H9 (cell line): Measurements from ENCODE around the gene SAP25. TPM values are rescaled to one million over a fixed set of nuclear protein-coding genes. Genes with fewer than 3 reads are reported as not detected.

Experiments used
- DNase-seq: peaks from one replicate; pipeline ENCODE4 v3.0.0-alpha.2; 2017
- H2AFZ ChIP-seq: one replicate; pipeline ENCODE4 v1.6.1; 2013; ENCODE audit warnings: mild to moderate bottlenecking, low read length, control low read depth, moderate library complexity
- H2AK5ac ChIP-seq: 2 replicates; pipeline ENCODE4 v1.6.1; 2013; ENCODE audit warnings: low read length, control low read depth, mixed read lengths; ENCODE audit not compliant: insufficient read length
- H2BK120ac ChIP-seq: one replicate; pipeline ENCODE4 v1.6.1; 2013; ENCODE audit warnings: low read depth, mild to moderate bottlenecking, low read length, control low read depth, inconsistent platforms; ENCODE audit not compliant: poor library complexity, severe bottlenecking
- H2BK12ac ChIP-seq: 2 replicates; pipeline ENCODE4 v1.6.1; 2013; ENCODE audit warnings: low read length, control low read depth, mixed read lengths, low read depth; ENCODE audit not compliant: insufficient read length
- H2BK15ac ChIP-seq: 2 replicates; pipeline ENCODE4 v1.6.1; 2013; ENCODE audit warnings: low read depth, low read length, control low read depth
- H2BK20ac ChIP-seq: one replicate; pipeline ENCODE4 v1.6.1; 2013; ENCODE audit warnings: low read depth, mild to moderate bottlenecking, low read length, control low read depth, inconsistent platforms; ENCODE audit not compliant: poor library complexity, severe bottlenecking
- H2BK5ac ChIP-seq: 2 replicates; pipeline ENCODE4 v1.6.1; 2013; ENCODE audit warnings: low read length, control low read depth, mixed read lengths; ENCODE audit not compliant: insufficient read length
- H3K14ac ChIP-seq: 2 replicates; pipeline ENCODE4 v1.6.1; 2013; ENCODE audit warnings: low read length, control low read depth; ENCODE audit not compliant: insufficient read depth
- H3K18ac ChIP-seq: 2 replicates; pipeline ENCODE4 v1.6.1; 2013; ENCODE audit warnings: low read depth, mild to moderate bottlenecking, mixed read lengths, low read length, control low read depth; ENCODE audit not compliant: insufficient read length
- H3K23ac ChIP-seq: 2 replicates; pipeline ENCODE4 v1.6.1; 2013; ENCODE audit warnings: low read length, control low read depth, mixed read lengths, low read depth; ENCODE audit not compliant: insufficient read length
- H3K23me2 ChIP-seq: 2 replicates; pipeline ENCODE4 v1.6.1; 2013; ENCODE audit warnings: low read depth, mild to moderate bottlenecking, mixed read lengths, low read length, control low read depth; ENCODE audit not compliant: insufficient read length, poor library complexity, severe bottlenecking
- H3K27ac ChIP-seq: 2 replicates; pipeline ENCODE4 v1.5.1; 2013; ENCODE audit warnings: low read length, control low read depth, mixed read lengths, low read depth; ENCODE audit not compliant: insufficient read length
- H3K27me3 ChIP-seq: 2 replicates; pipeline ENCODE4 v1.6.1; 2013; ENCODE audit warnings: low read length, control low read depth, inconsistent platforms; ENCODE audit not compliant: insufficient read depth
- H3K4ac ChIP-seq: 2 replicates; pipeline ENCODE4 v1.6.1; 2013; ENCODE audit warnings: low read depth, mild to moderate bottlenecking, control low read depth, inconsistent platforms, low read length, moderate library complexity
- H3K4me1 ChIP-seq: 2 replicates; pipeline ENCODE4 v1.6.1; 2013; ENCODE audit warnings: low read length, control low read depth, inconsistent platforms; ENCODE audit not compliant: insufficient read depth
- H3K4me2 ChIP-seq: 2 replicates; pipeline ENCODE4 v1.6.1; 2013; ENCODE audit warnings: low read length, control low read depth, mixed read lengths; ENCODE audit not compliant: insufficient read length, insufficient read depth
- H3K56ac ChIP-seq: 2 replicates; pipeline ENCODE4 v1.6.1; 2013; ENCODE audit warnings: low read depth, mild to moderate bottlenecking, mixed read lengths, low read length, control low read depth; ENCODE audit not compliant: insufficient read length
- H3K79me1 ChIP-seq: 2 replicates; pipeline ENCODE4 v1.6.1; 2013; ENCODE audit warnings: low read depth, mild to moderate bottlenecking, moderate library complexity, low read length, control low read depth, inconsistent platforms; ENCODE audit not compliant: insufficient read depth, poor library complexity, severe bottlenecking
- H3K79me2 ChIP-seq: 2 replicates; pipeline ENCODE4 v1.6.1; 2013; ENCODE audit warnings: low read length, control low read depth, inconsistent platforms; ENCODE audit not compliant: insufficient read depth
- H3K9ac ChIP-seq: 2 replicates; pipeline ENCODE4 v1.6.1; 2013; ENCODE audit warnings: low read length, control low read depth, mixed read lengths; ENCODE audit not compliant: insufficient read length; ENCODE audit errors: extremely low read depth
- H3K9me3 ChIP-seq: one replicate; pipeline ENCODE4 v1.6.1; 2013; ENCODE audit warnings: low read depth, low read length, inconsistent platforms; ENCODE audit not compliant: control insufficient read depth
- H3T11ph ChIP-seq: one replicate; pipeline ENCODE4 v1.6.1; 2013; ENCODE audit warnings: mild to moderate bottlenecking, low read length, control low read depth, inconsistent platforms
- H4K20me1 ChIP-seq: one replicate; pipeline ENCODE4 v1.6.1; 2013; ENCODE audit not compliant: control insufficient read depth, insufficient read length, insufficient read depth
- H4K5ac ChIP-seq: 2 replicates; pipeline ENCODE4 v1.6.1; 2013; ENCODE audit warnings: low read depth, mild to moderate bottlenecking, mixed read lengths, low read length, control low read depth; ENCODE audit not compliant: insufficient read length
- H4K8ac ChIP-seq: replicated peaks from 2 replicates; pipeline ENCODE4 v1.6.1; 2013; ENCODE audit warnings: low read length, control low read depth, mixed read lengths, low read depth; ENCODE audit not compliant: insufficient read length
- H4K91ac ChIP-seq: 2 replicates; pipeline ENCODE4 v1.6.1; 2013; ENCODE audit warnings: low read depth, mild to moderate bottlenecking, moderate library complexity, mixed read lengths, low read length, control low read depth; ENCODE audit not compliant: insufficient read length
- H3K27ac Mint-ChIP-seq, 3 experiments: 2 replicates in 2 of 3; 3 replicates in 1 of 3; pipeline ENCODE4 v1.8.0; 2020 to 2021; ENCODE audit warnings: mixed read lengths in 3 of 3, mild to moderate bottlenecking in 1 of 3, moderate library complexity in 1 of 3
- H3K27me3 Mint-ChIP-seq: 2 replicates; pipeline ENCODE4 v1.8.0; 2021; ENCODE audit warnings: low read depth, mild to moderate bottlenecking, moderate library complexity, mixed read lengths
- H3K36me3 Mint-ChIP-seq, 3 experiments: 2 replicates in 2 of 3; 3 replicates in 1 of 3; pipeline ENCODE4 v1.8.0; 2020 to 2021; ENCODE audit warnings: low read depth in 3 of 3, mixed read lengths in 3 of 3; ENCODE audit not compliant: insufficient read depth in 1 of 3
- H3K4me1 Mint-ChIP-seq, 2 experiments: 2 replicates each; pipeline ENCODE4 v1.8.0; 2020; ENCODE audit warnings: mixed read lengths in 2 of 2
- H3K4me3 Mint-ChIP-seq, 2 experiments: 2 replicates in 1 of 2; 3 replicates in 1 of 2; pipeline ENCODE4 v1.8.0; 2020 to 2021; ENCODE audit warnings: mild to moderate bottlenecking in 2 of 2, mixed read lengths in 2 of 2, moderate library complexity in 1 of 2
- H3K9me3 Mint-ChIP-seq, 2 experiments: 2 replicates in 1 of 2; 3 replicates in 1 of 2; pipeline ENCODE4 v1.8.0; 2020; ENCODE audit warnings: mild to moderate bottlenecking in 2 of 2, mixed read lengths in 2 of 2, moderate library complexity in 1 of 2
- CTCF ChIP-seq: fragments of 200-600 bp; sonication (generic); conservative IDR thresholded peaks from 3 replicates; pipeline ENCODE4 v1.8.0; 2021; ENCODE audit warnings: antibody characterized with exemption, mild to moderate bottlenecking
- WGBS: extraction: QIAGEN DNeasy Blood & Tissue Kit; methylation state at CpG from one replicate; pipeline ENCODE4 v1.1.7; 2013; ENCODE audit warnings: missing lambda C conversion rate, low lambda C conversion rate, mixed read lengths; ENCODE audit not compliant: insufficient read length; ENCODE audit errors: extremely low coverage; 5-methylcytosine and 5-hydroxymethylcytosine counted together
- total RNA-seq: library from RNA; stranded (reverse); gene quantifications from 2 replicates; pipeline ENCODE4 v1.2.1, GENCODE V29; 2021

SAP25 gene
- total RNA-seq, 1 experiment from 2014 or later: 4.2 TPM

- WGBS: no CpG with 5 or more reads among the region's 15 CpGs
- no peaks in the 10 kb centered on the region for H3K9me3 Mint-ChIP-seq
- H3K79me2 ChIP-seq: no peaks in the 10 kb centered on the region
Observed at GRCh38 chr7:100584054-100584682, 10.5 kb upstream of the SAP25 start.

More at GRCh38 chr7:100584054-100584682, 10.5 kb upstream of the SAP25 start:
- no peak overlapping the region for H2BK5ac ChIP-seq
- no peak overlapping the region for H2AFZ ChIP-seq
- H3K56ac ChIP-seq: no peak overlapping the region
- H3K18ac ChIP-seq: peak overlapping the region; percentile 5
- H3K9me3 ChIP-seq: no peaks in the 10 kb centered on the region
- H3K27me3 Mint-ChIP-seq: peaks cover 10% of the 10 kb centered on the region
- no peak overlapping the region for H3K27ac ChIP-seq
- no peak overlapping the region for H2BK20ac ChIP-seq
- H3K23ac ChIP-seq: no peak overlapping the region
- H4K8ac ChIP-seq: no peak overlapping the region
- no peak overlapping the region for H3T11ph ChIP-seq
- no peaks in the 10 kb centered on the region for H3K79me1 ChIP-seq
- no peak for DNase-seq
- H4K5ac ChIP-seq: no peak overlapping the region
- H3K14ac ChIP-seq: no peak overlapping the region
- no peaks in the 10 kb centered on the region for H3K27me3 ChIP-seq
- peaks cover 4% of the 10 kb centered on the region; the same call in 1 of the 2 replicates for H3K4me1 ChIP-seq
- no peaks in the 10 kb centered on the region for H4K20me1 ChIP-seq
- H4K91ac ChIP-seq: no peak overlapping the region
- peak overlapping the region; percentile 90 to 98 for H3K4me3 Mint-ChIP-seq
- H3K23me2 ChIP-seq: peaks cover 8% of the 10 kb centered on the region
- H3K27ac Mint-ChIP-seq: peak overlapping the region; percentile 84 to 99 (median 99)
- H3K36me3 Mint-ChIP-seq: peaks cover 4 to 9% (median 5%) of the 10 kb centered on the region in 3 experiments; a peak in 2 of 7 replicates
- no peak for TF ChIP-seq CTCF
- H3K4me1 Mint-ChIP-seq: peaks cover 24 to 31% of the 10 kb centered on the region in 2 experiments
- no peak overlapping the region for H3K9ac ChIP-seq
- H3K4ac ChIP-seq: no peak overlapping the region
- no peak overlapping the region for H2BK15ac ChIP-seq
- H3K4me2 ChIP-seq: peak overlapping the region; percentile 78
- H2BK12ac ChIP-seq: no peak overlapping the region
- no peak overlapping the region for H2AK5ac ChIP-seq
- no peak overlapping the region for H2BK120ac ChIP-seq
